Activated T-helper 1 cell treated with anti-CD3 and anti-CD28 coated beads, Interleukin-12 subunit alpha, Interleukin-12 subunit beta, Interleukin-2, Interleukin-4 antibody, amounts not matched to agents 30 ng/mL and 10 ng/mL and 1 ng/mL, durations not matched to agents 14 hours and 24 hours and 36 hours (primary cell): Measurements from ENCODE around the gene FOXD2. TPM values are rescaled to one million over a fixed set of nuclear protein-coding genes. Genes with fewer than 3 reads are reported as not detected.
A peak's percentile ranks its signal among the peaks of the same experiment; 100 is the strongest.

ENCODE experiments used
- DNase-seq: peaks from one replicate; pipeline ENCODE4 v3.0.0; 2021; ENCODE audit warnings: low spot score
- H3K27ac Mint-ChIP-seq: one replicate; pipeline ENCODE4 v1.8.0; 2021; ENCODE audit warnings: mild to moderate bottlenecking, mixed read lengths
- H3K27me3 Mint-ChIP-seq: one replicate; pipeline ENCODE4 v1.8.0; 2022; ENCODE audit warnings: mild to moderate bottlenecking, moderate library complexity, mixed read lengths; ENCODE audit not compliant: insufficient read depth
- H3K36me3 Mint-ChIP-seq: one replicate; pipeline ENCODE4 v1.8.0; 2021; ENCODE audit warnings: low read depth, mixed read lengths
- H3K4me1 Mint-ChIP-seq: one replicate; pipeline ENCODE4 v1.8.0; 2021; ENCODE audit warnings: low read depth, mixed read lengths
- H3K4me3 Mint-ChIP-seq: one replicate; pipeline ENCODE4 v1.8.0; 2021; ENCODE audit warnings: mild to moderate bottlenecking, moderate library complexity, mixed read lengths
- H3K9me3 Mint-ChIP-seq: one replicate; pipeline ENCODE4 v1.8.0; 2021; ENCODE audit warnings: mixed read lengths
- intact Hi-C: fragments of 100-400 bp; cut with micrococcal nuclease; formaldehyde crosslinking; loops from one replicate; pipeline ENCODE4 v1.15.1; 2024
- total RNA-seq: library from RNA; stranded (reverse); gene quantifications from 2 replicates; pipeline ENCODE4 v1.2.3, GENCODE V29; 2022

Gene FOXD2
- total RNA-seq, 1 donor from 2014 or later = 0.21 TPM

GRCh38 chr1:47423872-47424271, 14.0 kb upstream of the FOXD2 start:
- Mint-ChIP-seq H3K27ac (no peak overlapping the region), H3K9me3 (no peaks in the 10 kb centered on the region), H3K4me3 (no peak overlapping the region), H3K4me1 (no peaks in the 10 kb centered on the region), H3K27me3 (peaks cover 35% of the 10 kb centered on the region), H3K36me3 (no peaks in the 10 kb centered on the region)
- no peak for DNase-seq
- intact Hi-C loops = loop anchor here (1.0 to 2.0 kb wide), 2 partner anchors 36 to 231 kb away; no protein-coding TSS in a partner anchor

GRCh38 chr1:47424336-47424982, 13.4 kb upstream of the FOXD2 start:
- H3K9me3 Mint-ChIP-seq = no peaks in the 10 kb centered on the region
- no peaks in the 10 kb centered on the region for H3K36me3 Mint-ChIP-seq
- H3K27ac Mint-ChIP-seq = no peak overlapping the region
- H3K27me3 Mint-ChIP-seq = peaks cover 29% of the 10 kb centered on the region
- H3K4me3 Mint-ChIP-seq = no peak overlapping the region
- H3K4me1 Mint-ChIP-seq = no peaks in the 10 kb centered on the region
- intact Hi-C loops = loop anchor here (1.0 to 2.0 kb wide), 2 partner anchors 36 to 232 kb away; no protein-coding TSS in a partner anchor
- DNase-seq = no peak

GRCh38 chr1:47431534-47431933, 6.3 kb upstream of the FOXD2 start:
- Mint-ChIP-seq H3K4me1 (peaks cover 30% of the 10 kb centered on the region), H3K36me3 (peaks cover 16% of the 10 kb centered on the region), H3K27ac (no peak overlapping the region), H3K9me3 (no peaks in the 10 kb centered on the region), H3K4me3 (no peak overlapping the region), H3K27me3 (peaks cover 36% of the 10 kb centered on the region)
- intact Hi-C loops = no loop called here
- no peak for DNase-seq

GRCh38 chr1:47432071-47433036, 5.5 kb upstream of the FOXD2 start:
- DNase-seq = peak; percentile 28
- H3K9me3 Mint-ChIP-seq = no peaks in the 10 kb centered on the region
- peaks cover 16% of the 10 kb centered on the region for H3K36me3 Mint-ChIP-seq
- H3K27ac Mint-ChIP-seq = no peak overlapping the region
- H3K4me3 Mint-ChIP-seq = no peak overlapping the region
- peaks cover 36% of the 10 kb centered on the region for H3K27me3 Mint-ChIP-seq
- intact Hi-C loops = loop anchor here (1.0 to 2.0 kb wide), 3 partner anchors 14 to 294 kb away; no protein-coding TSS in a partner anchor
- peaks cover 34% of the 10 kb centered on the region for H3K4me1 Mint-ChIP-seq

GRCh38 chr1:47433037-47433421, 4.8 kb upstream of the FOXD2 start:
- Mint-ChIP-seq H3K9me3 (no peaks in the 10 kb centered on the region), H3K27me3 (peaks cover 33% of the 10 kb centered on the region), H3K4me3 (peak overlapping the region; percentile 56), H3K27ac (no peak overlapping the region), H3K36me3 (peaks cover 16% of the 10 kb centered on the region), H3K4me1 (peaks cover 34% of the 10 kb centered on the region)
- DNase-seq = no peak
- intact Hi-C loops = loop anchor here (2.0 kb wide), 1 partner anchor 14 kb away; no protein-coding TSS in a partner anchor

GRCh38 chr1:47433477-47434050, 4.3 kb upstream of the FOXD2 start:
- intact Hi-C loops = loop anchor here (1.0 to 2.0 kb wide), 2 partner anchors 11 to 15 kb away; no protein-coding TSS in a partner anchor
- H3K36me3 Mint-ChIP-seq = peaks cover 16% of the 10 kb centered on the region
- no peak overlapping the region for H3K27ac Mint-ChIP-seq
- H3K4me3 Mint-ChIP-seq = no peak overlapping the region
- no peak for DNase-seq
- H3K4me1 Mint-ChIP-seq = peaks cover 34% of the 10 kb centered on the region
- H3K9me3 Mint-ChIP-seq = no peaks in the 10 kb centered on the region
- H3K27me3 Mint-ChIP-seq = peaks cover 33% of the 10 kb centered on the region

- intact Hi-C loops = loop anchor here (1.0 kb wide), 1 partner anchor 10 kb away; no protein-coding TSS in a partner anchor
- Mint-ChIP-seq H3K27ac (no peak overlapping the region), H3K27me3 (peaks cover 33% of the 10 kb centered on the region), H3K36me3 (peaks cover 16% of the 10 kb centered on the region), H3K4me1 (peaks cover 34% of the 10 kb centered on the region), H3K4me3 (peak overlapping the region; percentile 35), H3K9me3 (no peaks in the 10 kb centered on the region)
- no peak for DNase-seq
Observed at GRCh38 chr1:47434051-47434842, 3.6 kb upstream of the FOXD2 start.

GRCh38 chr1:47435506-47436303, 2.1 kb upstream of the FOXD2 start:
- intact Hi-C loops = loop anchor here (1.0 to 5.0 kb wide), 7 partner anchors 72 to 1037 kb away; partner anchors contain the start of genes SPATA6 and STIL
- H3K27ac Mint-ChIP-seq = no peak overlapping the region
- peaks cover 33% of the 10 kb centered on the region for H3K27me3 Mint-ChIP-seq
- no peak for DNase-seq
- peak overlapping the region; percentile 94 for H3K4me3 Mint-ChIP-seq
- H3K36me3 Mint-ChIP-seq = peaks cover 16% of the 10 kb centered on the region
- H3K9me3 Mint-ChIP-seq = no peaks in the 10 kb centered on the region
- peaks cover 34% of the 10 kb centered on the region for H3K4me1 Mint-ChIP-seq

GRCh38 chr1:47436304-47436978, 1.4 kb upstream of the FOXD2 start:
- peak; percentile 70 for DNase-seq

GRCh38 chr1:47436979-47437446, 831 bp upstream of the FOXD2 start:
- no peaks in the 10 kb centered on the region for H3K9me3 Mint-ChIP-seq
- peaks cover 34% of the 10 kb centered on the region for H3K4me1 Mint-ChIP-seq
- H3K27me3 Mint-ChIP-seq = peaks cover 33% of the 10 kb centered on the region
- peak overlapping the region; percentile 94 for H3K4me3 Mint-ChIP-seq
- intact Hi-C loops = loop anchor here (1.0 to 5.0 kb wide), 8 partner anchors 70 to 1036 kb away; partner anchors contain the start of genes SPATA6 and STIL
- H3K27ac Mint-ChIP-seq = peak overlapping the region; percentile 88
- peaks cover 13% of the 10 kb centered on the region for H3K36me3 Mint-ChIP-seq
- no peak for DNase-seq

More at GRCh38 chr1:47436304-47436978, 1.4 kb upstream of the FOXD2 start:
- peak overlapping the region; percentile 94 for H3K4me3 Mint-ChIP-seq
- peaks cover 13% of the 10 kb centered on the region for H3K36me3 Mint-ChIP-seq
- H3K9me3 Mint-ChIP-seq = no peaks in the 10 kb centered on the region
- peaks cover 33% of the 10 kb centered on the region for H3K27me3 Mint-ChIP-seq
- peaks cover 34% of the 10 kb centered on the region for H3K4me1 Mint-ChIP-seq
- H3K27ac Mint-ChIP-seq = peak overlapping the region; percentile 88
- intact Hi-C loops = loop anchor here (1.0 to 5.0 kb wide), 7 partner anchors 71 to 1036 kb away; partner anchors contain the start of genes SPATA6 and STIL
